ENCODE data around the gene ABCB1. TPM values are rescaled to one million over a fixed set of nuclear protein-coding genes. Genes with fewer than 3 reads are reported as not detected.

Gene ABCB1
- total RNA-seq, 1 donor: not detected

- H4K20me1 ChIP-seq (ENCODE audit: insufficient read depth, low read length): no peaks in the 10 kb centered on the region
- no peak overlapping the region for H2AFZ ChIP-seq (ENCODE audit: low read length)
- no peaks in the 10 kb centered on the region for H3K79me2 ChIP-seq (ENCODE audit: insufficient read depth, low read length)
- H3K9me3 ChIP-seq (ENCODE audit: low read depth, low read length): no peaks in the 10 kb centered on the region
- no peak overlapping the region for H3K27ac ChIP-seq (ENCODE audit: low read depth, low read length)
- no peak overlapping the region for H3K4me3 ChIP-seq (ENCODE audit: insufficient read depth, low read length)
- peaks cover 5% of the 10 kb centered on the region for H3K27me3 ChIP-seq (ENCODE audit: insufficient read depth, low read length)
- no peak overlapping the region for H3K4me2 ChIP-seq (ENCODE audit: insufficient read depth, low read length)
- no peaks in the 10 kb centered on the region for H3K4me1 ChIP-seq (ENCODE audit: insufficient read depth, low read length)
- no peak for TF ChIP-seq CTCF (IDR thresholded peaks at IDR 0.05; ENCODE audit: extremely low read depth, low read depth, low read length)
- DNase-seq (ENCODE audit: insufficient read length, low spot score, missing footprints): no peak
- H3K36me3 ChIP-seq (ENCODE audit: insufficient read depth, low read length): no peaks in the 10 kb centered on the region
Measured at GRCh38 chr7:87599336-87599735, 1.3 kb downstream of the ABCB1 start.

- Histone ChIP-seq H3K27ac (ENCODE audit: low read depth, low read length) (no peak overlapping the region), H3K4me3 (ENCODE audit: insufficient read depth, low read length) (no peak overlapping the region), H4K20me1 (ENCODE audit: insufficient read depth, low read length) (no peaks in the 10 kb centered on the region), H2AFZ (ENCODE audit: low read length) (no peak overlapping the region), H3K4me1 (ENCODE audit: insufficient read depth, low read length) (no peaks in the 10 kb centered on the region), H3K9me3 (ENCODE audit: low read depth, low read length) (no peaks in the 10 kb centered on the region), H3K79me2 (ENCODE audit: insufficient read depth, low read length) (no peaks in the 10 kb centered on the region), H3K27me3 (ENCODE audit: insufficient read depth, low read length) (peaks cover 5% of the 10 kb centered on the region), H3K4me2 (ENCODE audit: insufficient read depth, low read length) (no peak overlapping the region), H3K36me3 (ENCODE audit: insufficient read depth, low read length) (no peaks in the 10 kb centered on the region)
- no peak for DNase-seq (ENCODE audit: insufficient read length, low spot score, missing footprints)
- no peak for TF ChIP-seq CTCF (IDR thresholded peaks at IDR 0.05; ENCODE audit: extremely low read depth, low read depth, low read length)
Measured at GRCh38 chr7:87598234-87599009, 2.3 kb downstream of the ABCB1 start.

GRCh38 chr7:87596696-87597095 lies 4.0 kb downstream of the ABCB1 start:
- H3K9me3 ChIP-seq (ENCODE audit: low read depth, low read length): no peaks in the 10 kb centered on the region
- DNase-seq (ENCODE audit: insufficient read length, low spot score, missing footprints): no peak
- H3K79me2 ChIP-seq (ENCODE audit: insufficient read depth, low read length): no peaks in the 10 kb centered on the region

More at GRCh38 chr7:87596696-87597095, 4.0 kb downstream of the ABCB1 start:
- H3K27me3 ChIP-seq (ENCODE audit: insufficient read depth, low read length): peaks cover 5% of the 10 kb centered on the region
- H3K36me3 ChIP-seq (ENCODE audit: insufficient read depth, low read length): no peaks in the 10 kb centered on the region
- TF ChIP-seq CTCF (IDR thresholded peaks at IDR 0.05; ENCODE audit: extremely low read depth, low read depth, low read length): no peak
- H3K4me2 ChIP-seq (ENCODE audit: insufficient read depth, low read length): no peak overlapping the region
- no peak overlapping the region for H3K4me3 ChIP-seq (ENCODE audit: insufficient read depth, low read length)
- H2AFZ ChIP-seq (ENCODE audit: low read length): no peak overlapping the region
- no peak overlapping the region for H3K27ac ChIP-seq (ENCODE audit: low read depth, low read length)
- H4K20me1 ChIP-seq (ENCODE audit: insufficient read depth, low read length): no peaks in the 10 kb centered on the region
- no peaks in the 10 kb centered on the region for H3K4me1 ChIP-seq (ENCODE audit: insufficient read depth, low read length)

All from osteoblast (primary cell).